Caco-2 (cell line): Measurements from ENCODE around the gene NEDD1. TPM values are rescaled to one million over a fixed set of nuclear protein-coding genes. Genes with fewer than 3 reads are reported as not detected.

Source experiments
- BruUV-seq: library from RNA; stranded (reverse); fragments of 400-500 nt; replicated peaks from 2 replicates; lab custom pipeline; 2021; lab: Mats Ljungman, UMichigan
- CTCF ChIA-PET: fragments of 300-600 bp; sonication (Branson Sonifier 250); formaldehyde crosslinking; loops from one replicate; lab custom pipeline; 2022; ENCODE audit warnings: antibody characterized with exemption; lab: Charles Lee
- POLR2A ChIA-PET: fragments of 300-600 bp; sonication (Branson Sonifier 250); formaldehyde crosslinking; loops from one replicate; lab custom pipeline; 2022; ENCODE audit warnings: antibody characterized with exemption; lab: Charles Lee
- DNase-seq, 2 experiments: peaks; one replicate each; pipeline versions ENCODE4 v3.0.0 to v3.0.0-alpha.2; 2020 to 2022
- H3K27me3 ChIP-seq: replicated peaks from 2 replicates; pipeline ENCODE4 v1.6.0; 2011; ENCODE audit warnings: low read length; ENCODE audit not compliant: control insufficient read depth, insufficient read depth
- H3K36me3 ChIP-seq: 2 replicates; pipeline ENCODE4 v1.5.1; 2011; ENCODE audit warnings: low read length; ENCODE audit not compliant: control insufficient read depth, insufficient read depth
- H3K4me1 ChIP-seq: fragments of 250-450 bp; sonication (Bioruptor Pico); 2 replicates; pipeline ENCODE4 v1.5.1; 2020; ENCODE audit warnings: mild to moderate bottlenecking
- H3K4me3 ChIP-seq: 2 replicates; pipeline ENCODE4 v1.5.1; 2011; ENCODE audit warnings: low read depth, mild to moderate bottlenecking, control low read depth, low read length
- H3K9me3 ChIP-seq: fragments of 250-450 bp; sonication (Bioruptor Pico); 2 replicates; pipeline ENCODE4 v1.5.1; 2020; ENCODE audit warnings: mild to moderate bottlenecking, moderate library complexity
- H3K27ac Mint-ChIP-seq: one replicate; pipeline ENCODE4 v1.8.0; 2022; ENCODE audit warnings: mixed read lengths; ENCODE audit not compliant: unreplicated experiment
- H3K27me3 Mint-ChIP-seq: one replicate; pipeline ENCODE4 v1.8.0; 2022; ENCODE audit warnings: mixed read lengths; ENCODE audit not compliant: insufficient read depth, unreplicated experiment
- H3K36me3 Mint-ChIP-seq: one replicate; pipeline ENCODE4 v1.8.0; 2022; ENCODE audit warnings: mild to moderate bottlenecking, mixed read lengths; ENCODE audit not compliant: insufficient read depth, unreplicated experiment
- H3K4me1 Mint-ChIP-seq: one replicate; pipeline ENCODE4 v1.8.0; 2022; ENCODE audit warnings: low read depth, mixed read lengths; ENCODE audit not compliant: unreplicated experiment
- H3K4me3 Mint-ChIP-seq: one replicate; pipeline ENCODE4 v1.8.0; 2022; ENCODE audit warnings: mild to moderate bottlenecking, moderate library complexity, mixed read lengths; ENCODE audit not compliant: unreplicated experiment
- H3K9me3 Mint-ChIP-seq: one replicate; pipeline ENCODE4 v1.8.0; 2022; ENCODE audit warnings: mixed read lengths; ENCODE audit not compliant: unreplicated experiment
- intact Hi-C: fragments of 100-400 bp; cut with micrococcal nuclease; formaldehyde crosslinking; loops from one replicate; pipeline ENCODE4 v1.10.0; 2022; ENCODE audit not compliant: unreplicated experiment
- total RNA-seq: library from RNA; stranded (reverse); gene quantifications from 2 replicates; pipeline ENCODE4 v1.2.3, GENCODE V29; 2022
- TF ChIP-seq, protein P1 (sequence below), 2 experiments: fragments of 200-600 bp in 1 of 2; IDR thresholded peaks; 1 replicate in 1 of 2; 2 replicates in 1 of 2; pipeline versions ENCODE4 v1.5.1 to v1.8.0; 2011 to 2022; ENCODE audit warnings: antibody characterized with exemption in 1 of 2, control low read depth in 1 of 2, inconsistent platforms in 1 of 2, low read depth in 1 of 2, low read length in 1 of 2, mild to moderate bottlenecking in 1 of 2, moderate library complexity in 1 of 2; ENCODE audit not compliant: insufficient read depth in 1 of 2, severe bottlenecking in 1 of 2, unreplicated experiment in 1 of 2

NEDD1 gene
- total RNA-seq, 1 experiment from 2014 or later = 21.9 TPM

DNA sequence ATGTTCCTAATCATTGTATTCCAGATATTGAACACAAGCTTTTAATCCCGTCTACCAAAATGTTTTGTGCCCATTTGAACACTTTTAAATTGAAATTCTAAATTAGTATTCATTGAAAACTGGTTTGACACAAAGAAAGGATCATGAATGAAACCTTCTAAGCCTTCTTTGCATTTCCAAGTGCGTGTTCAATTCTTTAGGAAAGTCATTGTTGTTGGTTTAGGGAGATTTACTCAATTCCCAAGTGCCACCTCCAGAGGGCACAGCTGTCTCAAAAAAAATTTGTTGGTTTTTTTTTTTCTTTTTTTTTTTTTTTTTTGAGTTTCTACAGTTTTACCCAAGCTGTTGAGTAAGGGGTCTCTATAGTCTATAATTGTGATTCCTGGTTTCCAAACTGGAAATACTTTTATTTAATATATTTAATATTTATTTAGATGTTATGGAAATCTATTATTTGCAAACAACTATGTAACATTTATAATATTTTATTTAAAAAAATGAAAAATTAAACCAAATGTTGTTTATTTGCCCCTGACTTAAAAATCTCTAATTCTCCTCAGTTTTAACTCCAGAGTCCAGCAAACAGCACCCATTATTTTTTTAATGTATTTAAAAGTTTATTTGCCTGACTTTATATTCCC lies 79.9 kb downstream of the NEDD1 start:
- no peaks in the 10 kb centered on the region for H3K9me3 ChIP-seq
- no peaks in the 10 kb centered on the region for H3K4me1 Mint-ChIP-seq
- DNase-seq = peak in 1 of 2 experiments; percentile 10
- no peaks in the 10 kb centered on the region; the same call in 1 of the 2 replicates for H3K27me3 ChIP-seq
- H3K36me3 ChIP-seq = no peaks in the 10 kb centered on the region
- H3K36me3 Mint-ChIP-seq = no peaks in the 10 kb centered on the region
- no peaks in the 10 kb centered on the region for H3K9me3 Mint-ChIP-seq
- POLR2A ChIA-PET = no interaction called here
- TF ChIP-seq, protein P1, sequence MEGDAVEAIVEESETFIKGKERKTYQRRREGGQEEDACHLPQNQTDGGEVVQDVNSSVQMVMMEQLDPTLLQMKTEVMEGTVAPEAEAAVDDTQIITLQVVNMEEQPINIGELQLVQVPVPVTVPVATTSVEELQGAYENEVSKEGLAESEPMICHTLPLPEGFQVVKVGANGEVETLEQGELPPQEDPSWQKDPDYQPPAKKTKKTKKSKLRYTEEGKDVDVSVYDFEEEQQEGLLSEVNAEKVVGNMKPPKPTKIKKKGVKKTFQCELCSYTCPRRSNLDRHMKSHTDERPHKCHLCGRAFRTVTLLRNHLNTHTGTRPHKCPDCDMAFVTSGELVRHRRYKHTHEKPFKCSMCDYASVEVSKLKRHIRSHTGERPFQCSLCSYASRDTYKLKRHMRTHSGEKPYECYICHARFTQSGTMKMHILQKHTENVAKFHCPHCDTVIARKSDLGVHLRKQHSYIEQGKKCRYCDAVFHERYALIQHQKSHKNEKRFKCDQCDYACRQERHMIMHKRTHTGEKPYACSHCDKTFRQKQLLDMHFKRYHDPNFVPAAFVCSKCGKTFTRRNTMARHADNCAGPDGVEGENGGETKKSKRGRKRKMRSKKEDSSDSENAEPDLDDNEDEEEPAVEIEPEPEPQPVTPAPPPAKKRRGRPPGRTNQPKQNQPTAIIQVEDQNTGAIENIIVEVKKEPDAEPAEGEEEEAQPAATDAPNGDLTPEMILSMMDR (IDR thresholded peaks at IDR 0.05; ENCODE audit: insufficient read depth in 1 of 2, low read depth in 1 of 2, low read length in 1 of 2, severe bottlenecking in 1 of 2, unreplicated experiment in 1 of 2) = peak in 1 of 2 experiments; percentile 51
- intact Hi-C loops = loop anchor here (2.0 to 10.0 kb wide), 5 partner anchors 145 to 1410 kb away; no protein-coding TSS in a partner anchor
- peaks cover 5% of the 10 kb centered on the region; the same call in 1 of the 2 replicates for H3K4me1 ChIP-seq
- no peak overlapping the region for H3K4me3 Mint-ChIP-seq
- no TSS peak for BruUV-seq
- H3K4me3 ChIP-seq = no peak overlapping the region
- CTCF ChIA-PET = interaction anchor here (0.6 to 0.8 kb wide), 4 partner anchors 162 to 1168 kb away, joined by 3 read pairs; no protein-coding TSS in a partner anchor
- peaks cover 18% of the 10 kb centered on the region for H3K27me3 Mint-ChIP-seq
- H3K27ac Mint-ChIP-seq = no peak overlapping the region

- Histone ChIP-seq H3K4me1 (peaks cover 5% of the 10 kb centered on the region; the same call in 1 of the 2 replicates), H3K27me3 (no peaks in the 10 kb centered on the region; the same call in 1 of the 2 replicates), H3K9me3 (no peaks in the 10 kb centered on the region), H3K4me3 (no peak overlapping the region), H3K36me3 (no peaks in the 10 kb centered on the region)
- intact Hi-C loops = loop anchor here (5.0 to 10.0 kb wide), 3 partner anchors 143 to 1408 kb away; no protein-coding TSS in a partner anchor
- TF ChIP-seq, protein P1 (IDR thresholded peaks at IDR 0.05; ENCODE audit: insufficient read depth in 1 of 2, low read depth in 1 of 2, low read length in 1 of 2, severe bottlenecking in 1 of 2, unreplicated experiment in 1 of 2) = no peak
- Mint-ChIP-seq H3K36me3 (no peaks in the 10 kb centered on the region), H3K9me3 (no peaks in the 10 kb centered on the region), H3K4me3 (no peak overlapping the region), H3K27me3 (peaks cover 26% of the 10 kb centered on the region), H3K4me1 (no peaks in the 10 kb centered on the region), H3K27ac (no peak overlapping the region)
- no peak for DNase-seq
- BruUV-seq = no TSS peak
- ChIA-PET CTCF (no interaction called here), POLR2A (no interaction called here)
Measured at GRCh38 chr12:96988919-96989318, 81.9 kb downstream of the NEDD1 start.

- Mint-ChIP-seq H3K9me3 (no peaks in the 10 kb centered on the region), H3K4me1 (no peaks in the 10 kb centered on the region), H3K27me3 (peaks cover 26% of the 10 kb centered on the region), H3K36me3 (no peaks in the 10 kb centered on the region), H3K4me3 (no peak overlapping the region), H3K27ac (no peak overlapping the region)
- BruUV-seq = no TSS peak
- ChIA-PET CTCF (no interaction called here), POLR2A (no interaction called here)
- H3K4me1 ChIP-seq = peaks cover 5% of the 10 kb centered on the region; the same call in 1 of the 2 replicates
- no peak overlapping the region for H3K4me3 ChIP-seq
- intact Hi-C loops = loop anchor here (1.0 to 10.0 kb wide), 6 partner anchors 142 to 1407 kb away; no protein-coding TSS in a partner anchor
- no peaks in the 10 kb centered on the region for H3K9me3 ChIP-seq
- TF ChIP-seq, protein P1 (IDR thresholded peaks at IDR 0.05; ENCODE audit: insufficient read depth in 1 of 2, low read depth in 1 of 2, low read length in 1 of 2, severe bottlenecking in 1 of 2, unreplicated experiment in 1 of 2) = peak; percentile 58 to 67
- peak; percentile 54 to 60 for DNase-seq
- H3K36me3 ChIP-seq = no peaks in the 10 kb centered on the region
- H3K27me3 ChIP-seq = no peaks in the 10 kb centered on the region; the same call in 1 of the 2 replicates
Measured at GRCh38 chr12:96989916-96990315, 82.9 kb downstream of the NEDD1 start.
